Stomach (tissue), 9 donors: ENCODE data around the gene DCP1B. TPM values are rescaled to one million over a fixed set of nuclear protein-coding genes. Genes with fewer than 3 reads are reported as not detected.
A peak's percentile ranks its signal among the peaks of the same experiment; 100 is the strongest.

Experiments
- DNase-seq, 2 donors: peaks; one replicate each; pipeline versions ENCODE4 v3.0.0 to v3.0.0-alpha.2; 2013 to 2019
- H3K27ac ChIP-seq, 5 donors: fragments of 200-600 bp in 4 of 5; sonication (generic) in 4 of 5; one replicate each; pipeline ENCODE4 v1.5.1; 2013 to 2019; ENCODE audit warnings: mild to moderate bottlenecking in 1 of 5, moderate library complexity in 1 of 5
- H3K27me3 ChIP-seq, 3 donors: fragments of 200-600 bp; sonication (generic); one replicate each; pipeline ENCODE4 v1.5.1; 2017 to 2019; ENCODE audit warnings: mixed run types in 1 of 3
- H3K36me3 ChIP-seq, 4 donors: fragments of 200-600 bp; sonication (generic); 1 replicate in 3 of 4; 2 replicates in 1 of 4; pipeline ENCODE4 v1.5.1; 2016 to 2019
- H3K4me1 ChIP-seq, 4 donors: fragments of 200-600 bp; sonication (generic); one replicate each; pipeline ENCODE4 v1.5.1; 2016 to 2019
- H3K4me3 ChIP-seq, 4 donors: fragments of 200-600 bp; sonication (generic) in 3 of 4; one replicate each; pipeline ENCODE4 v1.5.1; 2016 to 2019; ENCODE audit warnings: mild to moderate bottlenecking in 1 of 4
- H3K9me3 ChIP-seq, 4 donors: fragments of 200-600 bp; sonication (generic); one replicate each; pipeline ENCODE4 v1.5.1; 2016 to 2019
- EP300 ChIP-seq: sonication (generic); formaldehyde crosslinking; IDR thresholded peaks from one replicate; pipeline ENCODE4 v1.6.1; 2017; ENCODE audit warnings: antibody characterized with exemption
- POLR2A ChIP-seq, 4 donors: fragments of 450-650 bp; IDR thresholded peaks; one replicate each; pipeline ENCODE4 v1.6.1; 2016; ENCODE audit warnings: antibody characterized with exemption in 4 of 4, control low read depth in 2 of 4, mild to moderate bottlenecking in 1 of 4, moderate library complexity in 1 of 4
- POLR2AphosphoS5 ChIP-seq, 3 donors: sonication (generic); formaldehyde crosslinking; IDR thresholded peaks; one replicate each; pipeline ENCODE4 v1.6.1; 2016; ENCODE audit warnings: antibody characterized with exemption in 3 of 3
- WGBS, 5 donors: extraction: QIAGEN DNeasy Blood & Tissue Kit in 3 of 5; methylation state at CpG; one replicate each; pipeline versions ENCODE4 v1.1.5 to v1.1.7; 2013 to 2018; 5-methylcytosine and 5-hydroxymethylcytosine counted together
- intact Hi-C: fragments of 100-400 bp; cut with DNase I; formaldehyde crosslinking; loops from one replicate; pipeline ENCODE4 v1.15.1; 2023; ENCODE audit warnings: low total_unique reads
- polyA plus RNA-seq, 3 donors: library from polyadenylated mRNA; stranded (reverse); fragments of 200-250 nt; gene quantifications; one replicate each; pipeline ENCODE4 v1.2.3, GENCODE V29; 2013
- total RNA-seq, 5 donors: library from RNA; depleted of rRNA; stranded (reverse); fragments of >200 nt; gene quantifications; one replicate each; pipeline versions ENCODE4 v1.1.0 to v1.2.3, GENCODE V29; 2014 to 2016
- TF ChIP-seq, protein P1 (sequence below), 7 experiments: fragments of 450-650 bp in 4 of 7; fragments of 200-600 bp in 3 of 7; sonication (generic) in 3 of 7; IDR thresholded peaks; one replicate each; pipeline ENCODE4 v1.5.1; 2016 to 2019; ENCODE audit warnings: antibody characterized with exemption in 7 of 7, control low read depth in 2 of 7, mild to moderate bottlenecking in 1 of 7
- donor health status: healthy with polysubstance abuse.
- donor health status: Bipolar disorder and iron deficiency.
- donor health status: healthy.

The DCP1B gene
- total and polyA plus RNA-seq, 8 donors = 5.8 to 43.2 (median 16.0) TPM; not detected in 1

DNA sequence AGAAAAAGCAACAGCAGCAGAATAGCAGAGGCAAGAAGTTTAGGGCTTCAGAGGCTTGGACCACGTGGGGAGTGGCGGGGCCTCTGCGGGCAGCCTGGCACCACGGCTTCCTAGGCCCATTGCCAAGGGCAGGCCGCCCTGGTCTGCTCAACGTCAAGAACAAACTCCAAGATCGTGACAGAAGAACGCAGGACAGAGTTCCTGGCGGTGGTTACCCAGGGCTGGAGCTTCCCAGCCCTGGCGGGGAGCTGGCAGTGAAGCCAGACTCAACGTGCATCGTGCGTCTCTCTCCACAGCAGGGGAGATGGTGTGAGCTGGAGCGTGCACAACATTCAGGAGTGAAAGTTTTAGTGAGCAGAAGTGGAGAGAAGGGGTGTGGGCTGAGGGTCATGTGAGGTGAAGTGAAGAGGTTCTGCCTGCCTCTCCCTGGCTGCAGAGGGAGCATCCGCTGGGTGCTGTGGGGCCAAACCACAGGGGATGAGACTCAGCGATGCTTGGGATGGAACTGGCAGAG is 71.9 kb downstream of the DCP1B start:
- intact Hi-C loops = loop anchor here (10.0 kb wide), 1 partner anchor 298 kb away; no protein-coding TSS in a partner anchor
- DNase-seq = peak; percentile 81 to 82
- TF ChIP-seq EP300 = peak; percentile 73
- TF ChIP-seq POLR2A (IDR thresholded peaks at IDR 0.05) = no peak
- peak; percentile 64 to 93 (median 91) for TF ChIP-seq POLR2AphosphoS5 (IDR thresholded peaks at IDR 0.05)
- TF ChIP-seq, protein P1, sequence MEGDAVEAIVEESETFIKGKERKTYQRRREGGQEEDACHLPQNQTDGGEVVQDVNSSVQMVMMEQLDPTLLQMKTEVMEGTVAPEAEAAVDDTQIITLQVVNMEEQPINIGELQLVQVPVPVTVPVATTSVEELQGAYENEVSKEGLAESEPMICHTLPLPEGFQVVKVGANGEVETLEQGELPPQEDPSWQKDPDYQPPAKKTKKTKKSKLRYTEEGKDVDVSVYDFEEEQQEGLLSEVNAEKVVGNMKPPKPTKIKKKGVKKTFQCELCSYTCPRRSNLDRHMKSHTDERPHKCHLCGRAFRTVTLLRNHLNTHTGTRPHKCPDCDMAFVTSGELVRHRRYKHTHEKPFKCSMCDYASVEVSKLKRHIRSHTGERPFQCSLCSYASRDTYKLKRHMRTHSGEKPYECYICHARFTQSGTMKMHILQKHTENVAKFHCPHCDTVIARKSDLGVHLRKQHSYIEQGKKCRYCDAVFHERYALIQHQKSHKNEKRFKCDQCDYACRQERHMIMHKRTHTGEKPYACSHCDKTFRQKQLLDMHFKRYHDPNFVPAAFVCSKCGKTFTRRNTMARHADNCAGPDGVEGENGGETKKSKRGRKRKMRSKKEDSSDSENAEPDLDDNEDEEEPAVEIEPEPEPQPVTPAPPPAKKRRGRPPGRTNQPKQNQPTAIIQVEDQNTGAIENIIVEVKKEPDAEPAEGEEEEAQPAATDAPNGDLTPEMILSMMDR (IDR thresholded peaks at IDR 0.05) = no peak
- Histone ChIP-seq H3K27ac (peak overlapping the region in 2 of 5 donors; percentile 46 to 61), H3K36me3 (no peaks in the 10 kb centered on the region), H3K27me3 (no peaks in the 10 kb centered on the region), H3K9me3 (no peaks in the 10 kb centered on the region), H3K4me3 (no peak overlapping the region), H3K4me1 (peaks cover 27 to 76% (median 43%) of the 10 kb centered on the region in 4 donors)
- 16 to 34% (median 28%) methylated on average over 16 of the region's 16 CpGs for WGBS, 5 donors

- intact Hi-C loops = loop anchor here (10.0 kb wide), 1 partner anchor 297 kb away; no protein-coding TSS in a partner anchor
- peaks cover 20 to 71% (median 36%) of the 10 kb centered on the region in 4 donors for H3K4me1 ChIP-seq
- TF ChIP-seq POLR2AphosphoS5 (IDR thresholded peaks at IDR 0.05) = no peak
- no peak for TF ChIP-seq EP300
- TF ChIP-seq, protein P1 (IDR thresholded peaks at IDR 0.05) = no peak
- no peak for TF ChIP-seq POLR2A (IDR thresholded peaks at IDR 0.05)
- H3K27ac ChIP-seq = peak overlapping the region in 2 of 5 donors; percentile 46 to 61
- H3K27me3 ChIP-seq = no peaks in the 10 kb centered on the region
- no peaks in the 10 kb centered on the region for H3K9me3 ChIP-seq
- H3K36me3 ChIP-seq = no peaks in the 10 kb centered on the region
- no peak overlapping the region for H3K4me3 ChIP-seq
- WGBS, 5 donors = 70 to 90% (median 83%) methylated on average over 9 of the region's 9 CpGs
- no peak for DNase-seq
Measured at GRCh38 chr12:1931642-1932041, 72.6 kb downstream of the DCP1B start.

DNA sequence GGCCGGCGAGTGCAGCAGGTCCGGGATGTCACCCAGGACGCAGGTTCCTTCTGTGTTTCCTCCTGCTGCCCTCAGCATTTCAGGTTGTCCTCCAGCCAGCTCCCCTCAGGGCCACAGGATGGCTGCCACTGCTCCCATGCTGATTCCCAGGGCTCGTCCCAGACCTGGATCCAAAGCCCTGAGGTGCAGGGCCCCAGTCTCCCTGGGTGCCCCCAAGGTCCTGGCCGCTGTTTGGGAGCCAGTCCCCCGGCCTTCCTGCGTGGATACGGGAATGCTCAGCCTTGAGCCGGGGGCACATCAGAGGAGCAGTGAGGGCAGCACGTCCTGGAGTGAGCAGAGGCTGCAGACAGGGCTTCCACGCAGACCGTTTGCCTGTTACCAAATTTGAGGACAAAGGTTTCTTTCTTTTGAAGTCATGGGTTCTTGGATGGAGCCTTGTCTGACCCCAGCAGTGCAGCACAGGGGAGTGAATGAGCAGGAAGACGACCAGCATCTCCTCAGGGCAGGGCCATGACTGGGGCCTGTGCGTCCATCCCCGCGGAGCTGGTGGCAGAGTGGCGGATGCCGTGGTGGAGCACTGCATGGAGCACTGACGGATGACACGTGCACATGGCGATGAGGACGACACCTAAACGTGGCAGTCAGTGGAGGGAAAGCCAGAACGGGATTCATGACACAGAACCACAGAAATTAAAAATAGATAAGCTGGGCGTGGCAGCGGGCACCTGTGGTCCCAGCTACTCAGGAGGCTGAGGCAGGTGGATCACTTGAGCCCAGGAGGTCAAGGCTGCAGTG is 73.3 kb downstream of the DCP1B start:
- Histone ChIP-seq H3K4me1 (peaks cover 17 to 67% (median 30%) of the 10 kb centered on the region in 4 donors), H3K36me3 (no peaks in the 10 kb centered on the region), H3K4me3 (no peak overlapping the region), H3K27me3 (peaks cover 0 to 2% (median 0%) of the 10 kb centered on the region in 3 donors), H3K9me3 (no peaks in the 10 kb centered on the region), H3K27ac (peak overlapping the region in 1 of 5 donors; percentile 61)
- intact Hi-C loops = loop anchor here (10.0 kb wide), 1 partner anchor 296 kb away; no protein-coding TSS in a partner anchor
- no peak for TF ChIP-seq EP300
- TF ChIP-seq, protein P1 (IDR thresholded peaks at IDR 0.05) = no peak
- TF ChIP-seq POLR2AphosphoS5 (IDR thresholded peaks at IDR 0.05) = no peak
- no peak for TF ChIP-seq POLR2A (IDR thresholded peaks at IDR 0.05)
- 85 to 90% (median 88%) methylated on average over 23 to 27 of the region's 27 CpGs for WGBS, 5 donors
- DNase-seq = peak in 1 of 2 donors; percentile 15

- intact Hi-C loops = loop anchor here (10.0 kb wide), 1 partner anchor 295 kb away; no protein-coding TSS in a partner anchor
- WGBS, 5 donors = 75 to 85% (median 81%) methylated on average over 9 to 11 of the region's 11 CpGs
- Histone ChIP-seq H3K4me1 (peaks cover 9 to 59% (median 24%) of the 10 kb centered on the region in 4 donors), H3K27ac (no peak overlapping the region), H3K27me3 (peaks cover 0 to 7% (median 3%) of the 10 kb centered on the region in 3 donors), H3K9me3 (no peaks in the 10 kb centered on the region), H3K36me3 (no peaks in the 10 kb centered on the region), H3K4me3 (no peak overlapping the region)
- DNase-seq = peak in 1 of 2 donors; percentile 17
- no peak for TF ChIP-seq EP300
- no peak for TF ChIP-seq POLR2AphosphoS5 (IDR thresholded peaks at IDR 0.05)
- TF ChIP-seq, protein P1 (IDR thresholded peaks at IDR 0.05) = no peak
- no peak for TF ChIP-seq POLR2A (IDR thresholded peaks at IDR 0.05)
Measured at GRCh38 chr12:1929985-1930802, 74.1 kb downstream of the DCP1B start.
